SK-N-SH (cell line): ENCODE results near the gene DYNC2LI1. TPM values are rescaled to one million over a fixed set of nuclear protein-coding genes. Genes with fewer than 3 reads are reported as not detected.

Source experiments
- CTCF ChIA-PET: fragments of 300-600, 350-600 bp; formaldehyde crosslinking; extraction: SDS; loops from one replicate; lab custom pipeline; 2021; lab: Yijun Ruan, JAX
- POLR2A ChIA-PET: fragments of 350-600 bp; sonication (Branson Sonifier 250); formaldehyde crosslinking; extraction: SDS; loops from one replicate; lab custom pipeline; 2020; ENCODE audit warnings: antibody characterized with exemption, inconsistent platforms; lab: Yijun Ruan, JAX
- DNase-seq: peaks from one replicate; pipeline ENCODE4 v3.0.0; 2012
- H2AFZ ChIP-seq: fragments of 200-600 bp; sonication (generic); 2 replicates; pipeline ENCODE4 v1.8.1; 2016; ENCODE audit warnings: antibody characterized with exemption, mild to moderate bottlenecking, low read depth
- H3F3A ChIP-seq: fragments of 200-600 bp; sonication (generic); replicated peaks from 2 replicates; pipeline ENCODE3; 2016; ENCODE audit warnings: antibody characterized with exemption, mild to moderate bottlenecking; ENCODE audit not compliant: insufficient read depth
- H3K27ac ChIP-seq, 2 experiments: fragments of 200-500 bp in 1 of 2; fragments of 200-600 bp in 1 of 2; sonication (Bioruptor generic) in 1 of 2; sonication (generic), shearing (Covaris generic) in 1 of 2; 2 replicates each; pipeline versions ENCODE4 v1.5.1 to v1.6.1; 2014 to 2016; ENCODE audit warnings: low read depth in 2 of 2, inconsistent platforms in 1 of 2, low read length in 1 of 2, mild to moderate bottlenecking in 1 of 2, mixed read lengths in 1 of 2
- H3K27me3 ChIP-seq: fragments of 200-600 bp; sonication (generic), shearing (Covaris generic); 2 replicates; pipeline ENCODE4 v1.6.1; 2016; ENCODE audit warnings: mixed run types; ENCODE audit not compliant: insufficient read depth
- H3K36me3 ChIP-seq, 2 experiments: fragments of 200-500 bp in 1 of 2; fragments of 200-600 bp in 1 of 2; sonication (Bioruptor generic) in 1 of 2; sonication (generic) in 1 of 2; replicated peaks in 1 of 2; 2 replicates each; pipeline versions ENCODE3 to v1.5.1; 2014 to 2016; ENCODE audit warnings: low read length in 1 of 2, mild to moderate bottlenecking in 1 of 2; ENCODE audit not compliant: insufficient read depth in 2 of 2, control insufficient read depth in 1 of 2
- H3K4me1 ChIP-seq, 2 experiments: fragments of 200-500 bp in 1 of 2; fragments of 200-600 bp in 1 of 2; sonication (Bioruptor generic) in 1 of 2; sonication (generic), shearing (Covaris generic) in 1 of 2; 2 replicates each; pipeline versions ENCODE4 v1.5.1 to v1.6.1; 2014 to 2016; ENCODE audit warnings: low read depth in 1 of 2, low read length in 1 of 2, mixed run types in 1 of 2; ENCODE audit not compliant: insufficient read depth in 2 of 2, control insufficient read depth in 1 of 2
- H3K4me2 ChIP-seq: fragments of 200-600 bp; sonication (generic), shearing (Covaris generic); 2 replicates; pipeline ENCODE4 v1.6.1; 2017; ENCODE audit warnings: mixed run types
- H3K4me3 ChIP-seq, 2 experiments: fragments of 200-500 bp in 1 of 2; fragments of 200-600 bp in 1 of 2; sonication (Bioruptor generic) in 1 of 2; sonication (generic), shearing (Covaris generic) in 1 of 2; 2 replicates each; pipeline versions ENCODE4 v1.5.1 to v1.8.1; 2014 to 2016; ENCODE audit warnings: low read depth in 2 of 2, inconsistent platforms in 1 of 2, low read length in 1 of 2, mild to moderate bottlenecking in 1 of 2, mixed read lengths in 1 of 2, moderate library complexity in 1 of 2
- H3K79me2 ChIP-seq: fragments of 200-600 bp; sonication (generic); 2 replicates; pipeline ENCODE4 v1.8.1; 2017; ENCODE audit warnings: mild to moderate bottlenecking; ENCODE audit not compliant: insufficient read depth
- H3K9ac ChIP-seq: fragments of 200-600 bp; sonication (generic); 2 replicates; pipeline ENCODE4 v1.6.1; 2017; ENCODE audit warnings: mixed run types
- H3K9me2 ChIP-seq: fragments of 200-600 bp; sonication (generic); 2 replicates; pipeline ENCODE4 v1.6.1; 2017; ENCODE audit warnings: mixed run types
- H3K9me3 ChIP-seq: fragments of 200-600 bp; sonication (generic); 2 replicates; pipeline ENCODE4 v1.6.1; 2017; ENCODE audit warnings: mixed run types, mild to moderate bottlenecking, moderate library complexity
- H4K20me1 ChIP-seq: fragments of 200-600 bp; sonication (generic); 2 replicates; pipeline ENCODE4 v1.6.1; 2017; ENCODE audit warnings: mild to moderate bottlenecking, mixed run types; ENCODE audit not compliant: insufficient read depth
- ELF1 ChIP-seq: IDR thresholded peaks from 2 replicates; pipeline ENCODE4 v1.4.0; 2012
- FOSL2 ChIP-seq: IDR thresholded peaks from 2 replicates; pipeline ENCODE4 v1.4.0; 2012; ENCODE audit warnings: low read depth, mild to moderate bottlenecking, moderate library complexity, borderline replicate concordance
- FOXM1 ChIP-seq: IDR thresholded peaks from 2 replicates; pipeline ENCODE4 v1.4.0; 2012; ENCODE audit warnings: low read depth, mild to moderate bottlenecking
- GATA2 ChIP-seq: sonication (generic); formaldehyde crosslinking; IDR thresholded peaks from 2 replicates; pipeline ENCODE4 v1.5.0; 2020; ENCODE audit warnings: mild to moderate bottlenecking, missing genetic modification reagents
- MEF2A ChIP-seq: IDR thresholded peaks from 2 replicates; pipeline ENCODE4 v1.4.0; 2012; ENCODE audit warnings: low read depth, borderline replicate concordance
- NFIC ChIP-seq: IDR thresholded peaks from 2 replicates; pipeline ENCODE4 v1.4.0; 2012; ENCODE audit warnings: borderline replicate concordance
- POLR2AphosphoS5 ChIP-seq: IDR thresholded peaks from 2 replicates; pipeline ENCODE4 v1.6.1; 2012; ENCODE audit warnings: low read depth, low read length
- RAD21 ChIP-seq: IDR thresholded peaks from 2 replicates; pipeline ENCODE4 v1.6.1; 2012; ENCODE audit warnings: mild to moderate bottlenecking, low read length
- RCOR1 ChIP-seq: fragments of 150-350 bp; IDR thresholded peaks from 2 replicates; pipeline ENCODE4 v1.6.1; 2017; ENCODE audit warnings: antibody characterized with exemption, low read length
- RFX5 ChIP-seq: IDR thresholded peaks from 2 replicates; pipeline ENCODE4 v1.6.1; 2012; ENCODE audit warnings: mild to moderate bottlenecking, improper control_type of control experiment, low read length
- SMC3 ChIP-seq: IDR thresholded peaks from 2 replicates; pipeline ENCODE4 v1.6.1; 2012; ENCODE audit warnings: low read depth, low read length, improper control_type of control experiment
- TAF1 ChIP-seq: IDR thresholded peaks from 2 replicates; pipeline ENCODE4 v1.6.1; 2012; ENCODE audit warnings: low read depth, mild to moderate bottlenecking, low read length, moderate library complexity, borderline replicate concordance
- TCF12 ChIP-seq: IDR thresholded peaks from 2 replicates; pipeline ENCODE4 v1.4.0; 2012
- TEAD4 ChIP-seq: IDR thresholded peaks from 2 replicates; pipeline ENCODE4 v1.4.0; 2012; ENCODE audit warnings: mild to moderate bottlenecking, borderline replicate concordance; ENCODE audit not compliant: insufficient read depth
- YY1 ChIP-seq: IDR thresholded peaks from 2 replicates; pipeline ENCODE4 v1.4.0; 2012; ENCODE audit warnings: low read depth, mild to moderate bottlenecking
- ZBTB33 ChIP-seq: IDR thresholded peaks from 2 replicates; pipeline ENCODE4 v1.4.0; 2012; ENCODE audit warnings: low read depth, borderline replicate concordance
- WGBS: methylation state at CpG from one replicate; pipeline ENCODE4 v1.1.6; 2017; ENCODE audit warnings: low lambda C conversion rate; 5-methylcytosine and 5-hydroxymethylcytosine counted together
- polyA plus RNA-seq, 3 experiments: library from polyadenylated mRNA; depleted of rRNA; stranded (reverse); fragments of >200 nt; gene quantifications; 2 replicates each; pipeline ENCODE4 v1.2.3, GENCODE V29; 2012
- TF ChIP-seq, protein P1 (sequence below): IDR thresholded peaks from 2 replicates; pipeline ENCODE4 v1.4.0; 2012; ENCODE audit warnings: low read depth
- TF ChIP-seq, protein P2 (sequence below): IDR thresholded peaks from 2 replicates; pipeline ENCODE4 v1.6.1; 2012; ENCODE audit warnings: mild to moderate bottlenecking, low read depth, low read length, moderate library complexity

Gene DYNC2LI1
- polyA plus RNA-seq, 1 of the 3 experiments (the other 2 are of a cell fraction): 20.4 TPM

GRCh38 chr2:43810452-43810851 is 36.6 kb downstream of the DYNC2LI1 start:
- no peaks in the 10 kb centered on the region for H3K79me2 ChIP-seq
- TF ChIP-seq MEF2A (no peak), GATA2 (peak; percentile 69)
- peaks cover 0 to 4% of the 10 kb centered on the region in 2 experiments; a peak in 2 of 4 replicates for H3K4me1 ChIP-seq
- no peak overlapping the region for H3K4me2 ChIP-seq
- H3K4me3 ChIP-seq: no peak overlapping the region
- peak; percentile 23 for DNase-seq
- peaks cover 10 to 32% of the 10 kb centered on the region in 2 experiments for H3K36me3 ChIP-seq
- no peaks in the 10 kb centered on the region for H3K9me2 ChIP-seq
- H3F3A ChIP-seq: no peaks in the 10 kb centered on the region
- ChIA-PET POLR2A (no interaction called here), CTCF (no interaction called here)
- H3K9me3 ChIP-seq: no peaks in the 10 kb centered on the region
- H2AFZ ChIP-seq: no peak overlapping the region
- 0 out of 4 replicates have a peak overlapping the region, but pooled peaks of 1 of the 2 experiments have one; percentile 1 for H3K27ac ChIP-seq
- H3K27me3 ChIP-seq: no peaks in the 10 kb centered on the region
- no peaks in the 10 kb centered on the region for H4K20me1 ChIP-seq
- no peak overlapping the region for H3K9ac ChIP-seq
- 62% methylated on average over 2 of the region's 2 CpGs for WGBS

DNA sequence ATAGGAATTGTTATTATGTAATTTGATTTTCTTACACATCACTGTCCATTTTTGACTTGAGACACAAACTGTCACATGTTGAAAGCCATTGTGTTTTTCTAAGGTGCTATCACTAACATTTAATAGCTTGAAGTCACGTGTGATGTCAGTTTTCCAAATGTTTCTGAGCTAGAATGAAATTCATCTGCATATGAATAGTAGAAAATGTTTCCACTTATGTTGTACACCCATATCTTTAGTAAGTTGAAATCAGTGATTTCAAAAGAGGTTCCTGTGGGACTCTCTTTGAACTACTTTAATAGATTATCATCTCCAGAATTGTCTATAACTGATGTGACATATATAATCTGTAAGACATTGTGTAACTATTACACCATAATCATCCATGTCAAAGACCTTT is 37.0 kb downstream of the DYNC2LI1 start:
- Histone ChIP-seq H3K4me2 (no peak overlapping the region), H3K4me1 (peaks cover 0 to 4% of the 10 kb centered on the region in 2 experiments; a peak in 2 of 4 replicates), H3K4me3 (no peak overlapping the region), H3K9me2 (no peaks in the 10 kb centered on the region), H2AFZ (no peak overlapping the region), H3K9me3 (no peaks in the 10 kb centered on the region), H3K79me2 (no peaks in the 10 kb centered on the region), H3K9ac (no peak overlapping the region), H3F3A (no peaks in the 10 kb centered on the region), H3K27me3 (no peaks in the 10 kb centered on the region), H4K20me1 (no peaks in the 10 kb centered on the region), H3K36me3 (peaks cover 8 to 31% of the 10 kb centered on the region in 2 experiments), H3K27ac (no peak overlapping the region; a peak in 1 of 4 replicates)
- CTCF ChIA-PET: no interaction called here
- 85% methylated on average over 1 of the region's 1 CpG for WGBS
- no peak for DNase-seq
- no peak for TF ChIP-seq SMC3
- no peak for TF ChIP-seq MEF2A
- TF ChIP-seq, protein P1, sequence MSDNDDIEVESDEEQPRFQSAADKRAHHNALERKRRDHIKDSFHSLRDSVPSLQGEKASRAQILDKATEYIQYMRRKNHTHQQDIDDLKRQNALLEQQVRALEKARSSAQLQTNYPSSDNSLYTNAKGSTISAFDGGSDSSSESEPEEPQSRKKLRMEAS: no peak
- TF ChIP-seq POLR2AphosphoS5: no peak
- no peak for TF ChIP-seq TAF1
- no peak for TF ChIP-seq ZBTB33
- no peak for TF ChIP-seq YY1
- no peak for TF ChIP-seq RAD21
- no peak for TF ChIP-seq RCOR1
- TF ChIP-seq RFX5: no peak
- TF ChIP-seq TEAD4: no peak
- TF ChIP-seq FOSL2: no peak
- no peak for TF ChIP-seq ELF1
- no peak for TF ChIP-seq FOXM1
- no peak for TF ChIP-seq NFIC
- TF ChIP-seq, protein P2, sequence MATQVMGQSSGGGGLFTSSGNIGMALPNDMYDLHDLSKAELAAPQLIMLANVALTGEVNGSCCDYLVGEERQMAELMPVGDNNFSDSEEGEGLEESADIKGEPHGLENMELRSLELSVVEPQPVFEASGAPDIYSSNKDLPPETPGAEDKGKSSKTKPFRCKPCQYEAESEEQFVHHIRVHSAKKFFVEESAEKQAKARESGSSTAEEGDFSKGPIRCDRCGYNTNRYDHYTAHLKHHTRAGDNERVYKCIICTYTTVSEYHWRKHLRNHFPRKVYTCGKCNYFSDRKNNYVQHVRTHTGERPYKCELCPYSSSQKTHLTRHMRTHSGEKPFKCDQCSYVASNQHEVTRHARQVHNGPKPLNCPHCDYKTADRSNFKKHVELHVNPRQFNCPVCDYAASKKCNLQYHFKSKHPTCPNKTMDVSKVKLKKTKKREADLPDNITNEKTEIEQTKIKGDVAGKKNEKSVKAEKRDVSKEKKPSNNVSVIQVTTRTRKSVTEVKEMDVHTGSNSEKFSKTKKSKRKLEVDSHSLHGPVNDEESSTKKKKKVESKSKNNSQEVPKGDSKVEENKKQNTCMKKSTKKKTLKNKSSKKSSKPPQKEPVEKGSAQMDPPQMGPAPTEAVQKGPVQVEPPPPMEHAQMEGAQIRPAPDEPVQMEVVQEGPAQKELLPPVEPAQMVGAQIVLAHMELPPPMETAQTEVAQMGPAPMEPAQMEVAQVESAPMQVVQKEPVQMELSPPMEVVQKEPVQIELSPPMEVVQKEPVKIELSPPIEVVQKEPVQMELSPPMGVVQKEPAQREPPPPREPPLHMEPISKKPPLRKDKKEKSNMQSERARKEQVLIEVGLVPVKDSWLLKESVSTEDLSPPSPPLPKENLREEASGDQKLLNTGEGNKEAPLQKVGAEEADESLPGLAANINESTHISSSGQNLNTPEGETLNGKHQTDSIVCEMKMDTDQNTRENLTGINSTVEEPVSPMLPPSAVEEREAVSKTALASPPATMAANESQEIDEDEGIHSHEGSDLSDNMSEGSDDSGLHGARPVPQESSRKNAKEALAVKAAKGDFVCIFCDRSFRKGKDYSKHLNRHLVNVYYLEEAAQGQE: no peak
- no peak for TF ChIP-seq TCF12
- POLR2A ChIA-PET: no interaction called here
